ENCODE data around the gene PPM1M. TPM values are rescaled to one million over a fixed set of nuclear protein-coding genes. Genes with fewer than 3 reads are reported as not detected.

The PPM1M gene
- total and polyA plus RNA-seq, 2 experiments from 2014 or later, result 2.2 to 4.0 TPM

DNA sequence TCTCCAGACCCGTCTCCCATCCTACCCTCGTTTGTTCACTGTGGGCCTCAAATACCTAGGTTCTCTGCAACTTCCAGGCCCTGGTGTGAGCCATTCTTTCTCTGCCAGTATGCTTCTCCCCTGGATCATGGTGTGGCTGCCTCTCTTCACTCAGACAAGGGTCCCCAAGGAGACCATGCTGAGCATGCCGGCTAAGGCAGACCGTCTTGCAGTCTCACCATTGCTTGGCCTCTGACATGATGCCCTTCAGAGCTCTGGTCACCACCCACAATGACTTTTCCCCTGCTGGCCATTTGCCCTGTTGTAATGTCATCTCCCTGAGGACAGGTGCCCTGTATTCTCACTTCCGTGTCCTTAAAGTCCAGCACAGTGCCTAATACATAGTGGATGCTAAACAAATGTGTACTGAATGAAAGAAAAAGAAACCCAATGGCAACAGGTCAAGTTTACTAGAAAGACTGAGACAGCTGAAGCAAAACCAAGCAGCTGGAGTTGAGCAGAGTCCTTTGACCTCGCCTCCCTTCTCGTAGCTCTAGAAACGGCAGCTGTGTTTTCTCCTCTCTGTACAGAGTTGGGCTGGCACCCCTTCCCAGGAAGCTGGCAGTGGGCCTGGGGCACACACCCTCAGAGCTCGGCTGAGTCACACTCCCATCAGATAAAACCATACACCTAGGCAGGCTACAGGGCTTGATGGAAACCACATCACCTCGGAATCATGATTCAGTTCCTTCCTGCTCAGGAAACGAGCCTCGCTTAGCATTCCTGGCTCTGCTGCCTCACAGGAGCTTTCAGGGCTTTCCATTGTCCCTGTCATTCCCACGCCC is 28.8 kb upstream of the PPM1M start (continued):
- TF ChIP-seq, protein P1, sequence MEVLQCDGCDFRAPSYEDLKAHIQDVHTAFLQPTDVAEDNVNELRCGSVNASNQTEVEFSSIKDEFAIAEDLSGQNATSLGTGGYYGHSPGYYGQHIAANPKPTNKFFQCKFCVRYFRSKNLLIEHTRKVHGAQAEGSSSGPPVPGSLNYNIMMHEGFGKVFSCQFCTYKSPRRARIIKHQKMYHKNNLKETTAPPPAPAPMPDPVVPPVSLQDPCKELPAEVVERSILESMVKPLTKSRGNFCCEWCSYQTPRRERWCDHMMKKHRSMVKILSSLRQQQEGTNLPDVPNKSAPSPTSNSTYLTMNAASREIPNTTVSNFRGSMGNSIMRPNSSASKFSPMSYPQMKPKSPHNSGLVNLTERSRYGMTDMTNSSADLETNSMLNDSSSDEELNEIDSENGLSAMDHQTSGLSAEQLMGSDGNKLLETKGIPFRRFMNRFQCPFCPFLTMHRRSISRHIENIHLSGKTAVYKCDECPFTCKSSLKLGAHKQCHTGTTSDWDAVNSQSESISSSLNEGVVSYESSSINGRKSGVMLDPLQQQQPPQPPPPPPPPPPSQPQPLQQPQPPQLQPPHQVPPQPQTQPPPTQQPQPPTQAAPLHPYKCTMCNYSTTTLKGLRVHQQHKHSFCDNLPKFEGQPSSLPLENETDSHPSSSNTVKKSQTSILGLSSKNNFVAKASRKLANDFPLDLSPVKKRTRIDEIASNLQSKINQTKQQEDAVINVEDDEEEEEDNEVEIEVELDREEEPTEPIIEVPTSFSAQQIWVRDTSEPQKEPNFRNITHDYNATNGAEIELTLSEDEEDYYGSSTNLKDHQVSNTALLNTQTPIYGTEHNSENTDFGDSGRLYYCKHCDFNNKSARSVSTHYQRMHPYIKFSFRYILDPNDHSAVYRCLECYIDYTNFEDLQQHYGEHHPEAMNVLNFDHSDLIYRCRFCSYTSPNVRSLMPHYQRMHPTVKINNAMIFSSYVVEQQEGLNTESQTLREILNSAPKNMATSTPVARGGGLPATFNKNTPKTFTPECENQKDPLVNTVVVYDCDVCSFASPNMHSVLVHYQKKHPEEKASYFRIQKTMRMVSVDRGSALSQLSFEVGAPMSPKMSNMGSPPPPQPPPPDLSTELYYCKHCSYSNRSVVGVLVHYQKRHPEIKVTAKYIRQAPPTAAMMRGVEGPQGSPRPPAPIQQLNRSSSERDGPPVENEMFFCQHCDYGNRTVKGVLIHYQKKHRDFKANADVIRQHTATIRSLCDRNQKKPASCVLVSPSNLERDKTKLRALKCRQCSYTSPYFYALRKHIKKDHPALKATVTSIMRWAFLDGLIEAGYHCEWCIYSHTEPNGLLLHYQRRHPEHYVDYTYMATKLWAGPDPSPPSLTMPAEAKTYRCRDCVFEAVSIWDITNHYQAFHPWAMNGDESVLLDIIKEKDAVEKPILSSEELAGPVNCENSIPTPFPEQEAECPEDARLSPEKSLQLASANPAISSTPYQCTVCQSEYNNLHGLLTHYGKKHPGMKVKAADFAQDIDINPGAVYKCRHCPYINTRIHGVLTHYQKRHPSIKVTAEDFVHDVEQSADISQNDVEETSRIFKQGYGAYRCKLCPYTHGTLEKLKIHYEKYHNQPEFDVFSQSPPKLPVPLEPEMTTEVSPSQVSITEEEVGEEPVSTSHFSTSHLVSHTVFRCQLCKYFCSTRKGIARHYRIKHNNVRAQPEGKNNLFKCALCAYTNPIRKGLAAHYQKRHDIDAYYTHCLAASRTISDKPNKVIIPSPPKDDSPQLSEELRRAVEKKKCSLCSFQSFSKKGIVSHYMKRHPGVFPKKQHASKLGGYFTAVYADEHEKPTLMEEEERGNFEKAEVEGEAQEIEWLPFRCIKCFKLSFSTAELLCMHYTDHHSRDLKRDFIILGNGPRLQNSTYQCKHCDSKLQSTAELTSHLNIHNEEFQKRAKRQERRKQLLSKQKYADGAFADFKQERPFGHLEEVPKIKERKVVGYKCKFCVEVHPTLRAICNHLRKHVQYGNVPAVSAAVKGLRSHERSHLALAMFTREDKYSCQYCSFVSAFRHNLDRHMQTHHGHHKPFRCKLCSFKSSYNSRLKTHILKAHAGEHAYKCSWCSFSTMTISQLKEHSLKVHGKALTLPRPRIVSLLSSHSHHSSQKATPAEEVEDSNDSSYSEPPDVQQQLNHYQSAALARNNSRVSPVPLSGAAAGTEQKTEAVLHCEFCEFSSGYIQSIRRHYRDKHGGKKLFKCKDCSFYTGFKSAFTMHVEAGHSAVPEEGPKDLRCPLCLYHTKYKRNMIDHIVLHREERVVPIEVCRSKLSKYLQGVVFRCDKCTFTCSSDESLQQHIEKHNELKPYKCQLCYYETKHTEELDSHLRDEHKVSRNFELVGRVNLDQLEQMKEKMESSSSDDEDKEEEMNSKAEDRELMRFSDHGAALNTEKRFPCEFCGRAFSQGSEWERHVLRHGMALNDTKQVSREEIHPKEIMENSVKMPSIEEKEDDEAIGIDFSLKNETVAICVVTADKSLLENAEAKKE (CRISPR knock-in tag; IDR thresholded peaks at IDR 0.05), result no peak
- TF ChIP-seq, protein P2, sequence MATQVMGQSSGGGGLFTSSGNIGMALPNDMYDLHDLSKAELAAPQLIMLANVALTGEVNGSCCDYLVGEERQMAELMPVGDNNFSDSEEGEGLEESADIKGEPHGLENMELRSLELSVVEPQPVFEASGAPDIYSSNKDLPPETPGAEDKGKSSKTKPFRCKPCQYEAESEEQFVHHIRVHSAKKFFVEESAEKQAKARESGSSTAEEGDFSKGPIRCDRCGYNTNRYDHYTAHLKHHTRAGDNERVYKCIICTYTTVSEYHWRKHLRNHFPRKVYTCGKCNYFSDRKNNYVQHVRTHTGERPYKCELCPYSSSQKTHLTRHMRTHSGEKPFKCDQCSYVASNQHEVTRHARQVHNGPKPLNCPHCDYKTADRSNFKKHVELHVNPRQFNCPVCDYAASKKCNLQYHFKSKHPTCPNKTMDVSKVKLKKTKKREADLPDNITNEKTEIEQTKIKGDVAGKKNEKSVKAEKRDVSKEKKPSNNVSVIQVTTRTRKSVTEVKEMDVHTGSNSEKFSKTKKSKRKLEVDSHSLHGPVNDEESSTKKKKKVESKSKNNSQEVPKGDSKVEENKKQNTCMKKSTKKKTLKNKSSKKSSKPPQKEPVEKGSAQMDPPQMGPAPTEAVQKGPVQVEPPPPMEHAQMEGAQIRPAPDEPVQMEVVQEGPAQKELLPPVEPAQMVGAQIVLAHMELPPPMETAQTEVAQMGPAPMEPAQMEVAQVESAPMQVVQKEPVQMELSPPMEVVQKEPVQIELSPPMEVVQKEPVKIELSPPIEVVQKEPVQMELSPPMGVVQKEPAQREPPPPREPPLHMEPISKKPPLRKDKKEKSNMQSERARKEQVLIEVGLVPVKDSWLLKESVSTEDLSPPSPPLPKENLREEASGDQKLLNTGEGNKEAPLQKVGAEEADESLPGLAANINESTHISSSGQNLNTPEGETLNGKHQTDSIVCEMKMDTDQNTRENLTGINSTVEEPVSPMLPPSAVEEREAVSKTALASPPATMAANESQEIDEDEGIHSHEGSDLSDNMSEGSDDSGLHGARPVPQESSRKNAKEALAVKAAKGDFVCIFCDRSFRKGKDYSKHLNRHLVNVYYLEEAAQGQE (IDR thresholded peaks at IDR 0.05; ENCODE audit: unreplicated experiment), result no peak
- no peak for TF ChIP-seq EZH2 (IDR thresholded peaks at IDR 0.05; ENCODE audit: low read depth, unreplicated experiment)
- no peak for TF ChIP-seq NANOG (IDR thresholded peaks at IDR 0.05; ENCODE audit: borderline replicate concordance)
- TF ChIP-seq CREB1 (CRISPR knock-in tag; IDR thresholded peaks at IDR 0.05; ENCODE audit: low read depth), result no peak
- TF ChIP-seq, protein P3, sequence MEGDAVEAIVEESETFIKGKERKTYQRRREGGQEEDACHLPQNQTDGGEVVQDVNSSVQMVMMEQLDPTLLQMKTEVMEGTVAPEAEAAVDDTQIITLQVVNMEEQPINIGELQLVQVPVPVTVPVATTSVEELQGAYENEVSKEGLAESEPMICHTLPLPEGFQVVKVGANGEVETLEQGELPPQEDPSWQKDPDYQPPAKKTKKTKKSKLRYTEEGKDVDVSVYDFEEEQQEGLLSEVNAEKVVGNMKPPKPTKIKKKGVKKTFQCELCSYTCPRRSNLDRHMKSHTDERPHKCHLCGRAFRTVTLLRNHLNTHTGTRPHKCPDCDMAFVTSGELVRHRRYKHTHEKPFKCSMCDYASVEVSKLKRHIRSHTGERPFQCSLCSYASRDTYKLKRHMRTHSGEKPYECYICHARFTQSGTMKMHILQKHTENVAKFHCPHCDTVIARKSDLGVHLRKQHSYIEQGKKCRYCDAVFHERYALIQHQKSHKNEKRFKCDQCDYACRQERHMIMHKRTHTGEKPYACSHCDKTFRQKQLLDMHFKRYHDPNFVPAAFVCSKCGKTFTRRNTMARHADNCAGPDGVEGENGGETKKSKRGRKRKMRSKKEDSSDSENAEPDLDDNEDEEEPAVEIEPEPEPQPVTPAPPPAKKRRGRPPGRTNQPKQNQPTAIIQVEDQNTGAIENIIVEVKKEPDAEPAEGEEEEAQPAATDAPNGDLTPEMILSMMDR (conservative IDR thresholded peaks at IDR 0.05; ENCODE audit: low read depth in 2 of 2), result no peak
- no peak for TF ChIP-seq ZNF331 (CRISPR knock-in tag; IDR thresholded peaks at IDR 0.05; ENCODE audit: low read depth)
- no peak for TF ChIP-seq ZNF114 (CRISPR knock-in tag; IDR thresholded peaks at IDR 0.05)

All from GM23338 (cell line).